H1 (cell line): ENCODE data around the gene MADD. TPM values are rescaled to one million over a fixed set of nuclear protein-coding genes. Genes with fewer than 3 reads are reported as not detected.

ENCODE experiments used
- CTCF ChIA-PET: fragments of 300-600 bp; sonication (Branson Sonifier 250); formaldehyde crosslinking; loops from one replicate; lab custom pipeline; 2021; ENCODE audit not compliant: partially characterized antibody; lab: Charles Lee
- POLR2A ChIA-PET: fragments of 300-600 bp; sonication (Branson Sonifier 250); formaldehyde crosslinking; loops from one replicate; lab custom pipeline; 2021; ENCODE audit warnings: inconsistent platforms; ENCODE audit not compliant: partially characterized antibody; lab: Charles Lee
- DNase-seq, 2 experiments: peaks; one replicate each; pipeline versions ENCODE4 v3.0.0 to v3.0.0-alpha.2; 2010 to 2022; ENCODE audit warnings: low spot score in 2 of 2, low read depth in 1 of 2, mixed read lengths in 1 of 2
- FAIRE-seq: peaks from 2 replicates; lab custom pipeline; 2011; peaks lifted over from hg19 to GRCh38; lab: Jason Lieb, UNC
- H2AFZ ChIP-seq: 2 replicates; pipeline ENCODE4 v1.8.1; 2012; ENCODE audit warnings: low read length, inconsistent platforms
- H2AK5ac ChIP-seq: 2 replicates; pipeline ENCODE4 v1.6.1; 2013; ENCODE audit warnings: low read depth, low read length
- H2BK120ac ChIP-seq: replicated peaks from 2 replicates; pipeline ENCODE3; 2013; ENCODE audit warnings: low read depth, low read length, inconsistent platforms
- H2BK12ac ChIP-seq: 2 replicates; pipeline ENCODE4 v1.6.1; 2013; ENCODE audit warnings: low read depth, low read length
- H2BK15ac ChIP-seq: 2 replicates; pipeline ENCODE4 v1.6.1; 2013; ENCODE audit warnings: low read length
- H2BK20ac ChIP-seq: 2 replicates; pipeline ENCODE4 v1.6.1; 2013; ENCODE audit warnings: low read length
- H2BK5ac ChIP-seq: 2 replicates; pipeline ENCODE4 v1.6.1; 2013; ENCODE audit warnings: low read depth, low read length
- H3K14ac ChIP-seq: 2 replicates; pipeline ENCODE4 v1.6.1; 2013; ENCODE audit warnings: inconsistent platforms; ENCODE audit not compliant: insufficient read length
- H3K18ac ChIP-seq: 2 replicates; pipeline ENCODE4 v1.6.1; 2013; ENCODE audit warnings: low read length; ENCODE audit errors: extremely low read depth
- H3K23ac ChIP-seq: 2 replicates; pipeline ENCODE4 v1.6.1; 2013; ENCODE audit warnings: inconsistent platforms; ENCODE audit not compliant: insufficient read length
- H3K23me2 ChIP-seq: 2 replicates; pipeline ENCODE4 v1.6.1; 2013; ENCODE audit warnings: low read depth, low read length
- H3K27ac ChIP-seq: 2 replicates; pipeline ENCODE4 v1.6.1; 2011; ENCODE audit warnings: low read depth, low read length, inconsistent platforms
- H3K27me3 ChIP-seq, 4 experiments: replicated peaks in 1 of 4; 1 replicate in 1 of 4; 2 replicates in 3 of 4; pipeline versions ENCODE4 v1.6.1 to v1.8.1; 2011 to 2013; ENCODE audit warnings: low read length in 3 of 4, mild to moderate bottlenecking in 3 of 4, inconsistent platforms in 2 of 4, mixed read lengths in 2 of 4, moderate library complexity in 1 of 4; ENCODE audit not compliant: control insufficient read depth in 3 of 4, insufficient read depth in 3 of 4; ENCODE audit errors: extremely low read depth in 1 of 4
- H3K36me3 ChIP-seq, 4 experiments: 2 replicates each; pipeline versions ENCODE4 v1.6.1 to v1.8.1; 2011 to 2013; ENCODE audit warnings: mild to moderate bottlenecking in 4 of 4, low read length in 3 of 4, moderate library complexity in 2 of 4, control low read depth in 1 of 4, inconsistent platforms in 1 of 4; ENCODE audit not compliant: insufficient read depth in 4 of 4, control insufficient read depth in 2 of 4
- H3K4ac ChIP-seq: replicated peaks from 2 replicates; pipeline ENCODE3; 2013; ENCODE audit warnings: low read length, low read depth, mixed read lengths, inconsistent platforms; ENCODE audit not compliant: insufficient read length
- H3K4me1 ChIP-seq, 4 experiments: replicated peaks in 1 of 4; 1 replicate in 1 of 4; 2 replicates in 3 of 4; pipeline versions ENCODE4 v1.6.1 to v1.8.1; 2011 to 2013; ENCODE audit warnings: low read length in 3 of 4, inconsistent platforms in 2 of 4, mixed read lengths in 1 of 4; ENCODE audit not compliant: insufficient read depth in 4 of 4, control insufficient read depth in 3 of 4
- H3K4me2 ChIP-seq, 2 experiments: 2 replicates each; pipeline versions ENCODE4 v1.6.1 to v1.8.1; 2011 to 2013; ENCODE audit warnings: low read depth in 2 of 2, low read length in 2 of 2, control low read depth in 1 of 2, inconsistent platforms in 1 of 2, mild to moderate bottlenecking in 1 of 2; ENCODE audit not compliant: insufficient read depth in 1 of 2
- H3K4me3 ChIP-seq, 4 experiments: fragments of 200-600, 300-600 bp in 1 of 4; sonication (generic), shearing (Covaris generic), sonication (Bioruptor Twin) in 1 of 4; 2 replicates each; pipeline versions ENCODE4 v1.5.1 to v1.8.1; 2011 to 2016; ENCODE audit warnings: low read length in 4 of 4, low read depth in 3 of 4, control low read depth in 2 of 4, inconsistent platforms in 2 of 4, mild to moderate bottlenecking in 2 of 4, mixed read lengths in 1 of 4, moderate library complexity in 1 of 4; ENCODE audit not compliant: insufficient read depth in 2 of 4; ENCODE audit errors: extremely low read depth in 1 of 4
- H3K56ac ChIP-seq: replicated peaks from 2 replicates; pipeline ENCODE3; 2013; ENCODE audit warnings: low read depth, mild to moderate bottlenecking, mixed read lengths, low read length, inconsistent platforms; ENCODE audit not compliant: insufficient read length
- H3K79me1 ChIP-seq: 2 replicates; pipeline ENCODE4 v1.6.1; 2013; ENCODE audit warnings: low read depth, low read length, control low read depth
- H3K79me2 ChIP-seq, 2 experiments: 2 replicates each; pipeline versions ENCODE4 v1.6.1 to v1.8.1; 2012 to 2013; ENCODE audit warnings: low read length in 2 of 2, mild to moderate bottlenecking in 2 of 2, inconsistent platforms in 1 of 2; ENCODE audit not compliant: insufficient read depth in 2 of 2, control insufficient read depth in 1 of 2
- H3K9ac ChIP-seq, 4 experiments: replicated peaks in 1 of 4; 1 replicate in 1 of 4; 2 replicates in 3 of 4; pipeline versions ENCODE4 v1.6.1 to v1.8.1; 2011 to 2013; ENCODE audit warnings: low read depth in 3 of 4, low read length in 3 of 4, control low read depth in 2 of 4, mild to moderate bottlenecking in 2 of 4, moderate library complexity in 2 of 4, inconsistent platforms in 1 of 4; ENCODE audit errors: extremely low read depth in 1 of 4
- H3K9me3 ChIP-seq, 2 experiments: 2 replicates each; pipeline versions ENCODE4 v1.6.1 to v1.8.1; 2012 to 2013; ENCODE audit warnings: mild to moderate bottlenecking in 2 of 2, moderate library complexity in 2 of 2, control low read depth in 1 of 2, inconsistent platforms in 1 of 2, low read depth in 1 of 2, low read length in 1 of 2, mixed read lengths in 1 of 2; ENCODE audit not compliant: insufficient read depth in 2 of 2
- H4K20me1 ChIP-seq, 2 experiments: replicated peaks in 1 of 2; 2 replicates each; pipeline versions ENCODE3 to v1.8.1; 2011 to 2013; ENCODE audit warnings: inconsistent platforms in 2 of 2, low read length in 2 of 2, mild to moderate bottlenecking in 1 of 2; ENCODE audit not compliant: insufficient read depth in 2 of 2, control insufficient read depth in 1 of 2
- H4K5ac ChIP-seq: 2 replicates; pipeline ENCODE4 v1.6.1; 2013; ENCODE audit warnings: low read length, low read depth, mixed read lengths, inconsistent platforms; ENCODE audit not compliant: insufficient read length
- H4K8ac ChIP-seq: 2 replicates; pipeline ENCODE4 v1.8.0; 2013; ENCODE audit warnings: mild to moderate bottlenecking, moderate library complexity, low read length, inconsistent platforms; ENCODE audit not compliant: insufficient read depth; ENCODE audit errors: extremely low read depth
- H4K91ac ChIP-seq: replicated peaks from 2 replicates; pipeline ENCODE3; 2013; ENCODE audit warnings: low read length, mixed read lengths, inconsistent platforms; ENCODE audit not compliant: insufficient read length
- CEBPB ChIP-seq: IDR thresholded peaks from 2 replicates; pipeline ENCODE4 v1.6.1; 2012; ENCODE audit warnings: low read depth, low read length
- CTBP2 ChIP-seq: IDR thresholded peaks from 2 replicates; pipeline ENCODE4 v1.7.0; 2011; ENCODE audit warnings: borderline replicate concordance, mild to moderate bottlenecking, moderate library complexity, mixed read lengths, low read length; ENCODE audit not compliant: insufficient read depth, insufficient read length
- EP300 ChIP-seq, 2 experiments: IDR thresholded peaks; 1 replicate in 1 of 2; 2 replicates in 1 of 2; pipeline ENCODE4 v1.6.1; 2011 to 2012; ENCODE audit warnings: low read depth in 2 of 2, low read length in 2 of 2, mild to moderate bottlenecking in 2 of 2, borderline replicate concordance in 1 of 2, inconsistent platforms in 1 of 2, moderate library complexity in 1 of 2
- HDAC2 ChIP-seq, 2 experiments: fragments of 300-600 bp in 1 of 2; sonication (generic) in 1 of 2; IDR thresholded peaks; 2 replicates each; pipeline ENCODE4 v1.6.1; 2011 to 2012; ENCODE audit warnings: low read depth in 2 of 2, low read length in 2 of 2, mild to moderate bottlenecking in 2 of 2, moderate library complexity in 2 of 2, borderline replicate concordance in 1 of 2, inconsistent platforms in 1 of 2
- JUND ChIP-seq: IDR thresholded peaks from 2 replicates; pipeline ENCODE4 v1.6.1; 2011; ENCODE audit warnings: mild to moderate bottlenecking, improper control_type of control experiment, low read length
- KDM1A ChIP-seq: fragments of 200-600, 300-600 bp; sonication (generic); IDR thresholded peaks from 2 replicates; pipeline ENCODE4 v1.7.1; 2016; ENCODE audit warnings: mild to moderate bottlenecking, low read length, borderline replicate concordance
- MAX ChIP-seq: IDR thresholded peaks from 2 replicates; pipeline ENCODE4 v1.6.1; 2012; ENCODE audit warnings: inconsistent platforms
- RBBP5 ChIP-seq: IDR thresholded peaks from 2 replicates; pipeline ENCODE4 v1.7.1; 2012; ENCODE audit warnings: low read depth, mild to moderate bottlenecking, inconsistent platforms, low read length, moderate library complexity, borderline replicate concordance
- SIX5 ChIP-seq: IDR thresholded peaks from 2 replicates; pipeline ENCODE4 v1.6.1; 2011; ENCODE audit warnings: mild to moderate bottlenecking, low read depth, low read length
- SP4 ChIP-seq: IDR thresholded peaks from 2 replicates; pipeline ENCODE4 v1.6.1; 2012; ENCODE audit warnings: low read length, inconsistent platforms
- TAF1 ChIP-seq: IDR thresholded peaks from 2 replicates; pipeline ENCODE4 v1.6.1; 2011; ENCODE audit warnings: mild to moderate bottlenecking, low read depth, low read length
- ZNF274 ChIP-seq: IDR thresholded peaks from 2 replicates; pipeline ENCODE4 v1.7.0; 2012; ENCODE audit warnings: low read length, borderline replicate concordance; ENCODE audit errors: extremely low read depth
- WGBS, 2 experiments: shearing (Covaris generic) in 1 of 2; methylation state at CpG; one replicate each; pipeline versions ENCODE4 v1.1.6 to v1.1.7; 2013 to 2015; ENCODE audit warnings: low lambda C conversion rate in 2 of 2, mixed read lengths in 2 of 2, inconsistent platforms in 1 of 2, low coverage in 1 of 2, missing lambda C conversion rate in 1 of 2; ENCODE audit not compliant: insufficient replicate concordance in 2 of 2, insufficient coverage in 1 of 2, insufficient read length in 1 of 2; ENCODE audit errors: extremely low coverage in 1 of 2, missing lambda C conversion rate in 1 of 2; 5-methylcytosine and 5-hydroxymethylcytosine counted together
- polyA plus RNA-seq, 7 experiments: library from polyadenylated mRNA; depleted of rRNA in 3 of 7; stranded (reverse) in 5 of 7; unstranded in 2 of 7; fragments of >200 nt in 5 of 7; fragments of 200-250 nt in 2 of 7; gene quantifications; 1 replicate in 5 of 7; 2 replicates in 1 of 7; 4 replicates in 1 of 7; pipeline versions ENCODE4 v1.2.1 to v1.2.3, GENCODE V29; 2011 to 2013; ENCODE audit warnings: missing spikeins in 2 of 7, mixed read lengths in 2 of 7
- total RNA-seq: library from RNA; stranded (reverse); fragmentation: NEBNext Ultra II Directional; extraction: Animal tissue kit (Norgen Biotek cat#: 25700); gene quantifications from 2 replicates; pipeline ENCODE4 v1.2.1, GENCODE V29; 2021

The MADD gene
- total and polyA plus RNA-seq, 2 of the 8 experiments (the other 6 are each of a cell fraction or from before 2014, with no cell fraction given): 32.5 to 45.4 TPM

DNA sequence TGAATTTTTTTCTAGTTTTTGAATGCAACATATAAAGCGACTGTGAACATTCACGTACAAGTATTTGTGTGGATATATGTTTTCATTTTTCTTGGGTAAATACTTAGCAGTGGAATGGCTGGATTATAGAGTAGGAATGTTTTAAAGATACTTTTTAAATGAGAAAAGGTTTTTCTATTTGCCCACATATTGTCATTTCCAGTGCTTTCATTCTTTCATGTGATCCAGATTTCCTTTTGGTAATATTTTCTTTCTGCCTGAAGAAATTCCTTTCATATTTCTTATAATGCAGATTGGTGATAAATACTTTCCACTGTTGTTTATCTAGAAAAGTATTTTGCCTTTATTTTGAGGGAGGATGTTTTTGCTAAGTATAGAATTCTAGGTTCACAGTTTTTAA, 47.2 kb upstream of the MADD start:
- no peak overlapping the region for H3K56ac ChIP-seq
- H2BK15ac ChIP-seq: no peak overlapping the region
- no peaks in the 10 kb centered on the region for H3K23me2 ChIP-seq
- H4K8ac ChIP-seq: no peak overlapping the region
- H3K9me3 ChIP-seq: no peaks in the 10 kb centered on the region
- H2AK5ac ChIP-seq: no peak overlapping the region
- H3K79me1 ChIP-seq: no peaks in the 10 kb centered on the region; the same call in 1 of the 2 replicates
- H2BK120ac ChIP-seq: no peak overlapping the region
- ChIA-PET POLR2A (interaction anchor here (1.0 to 2.3 kb wide), 3 partner anchors 8 to 12 kb away, joined by 3 to 7 read pairs (median 5); partner anchors contain the start of gene DDB2), CTCF (interaction anchor here (1.5 to 9.1 kb wide), 4 partner anchors 10 to 45 kb away, joined by 3 to 79 read pairs (median 12); partner anchors contain the start of gene ARFGAP2)
- no peak for DNase-seq
- H3K4me2 ChIP-seq: no peak overlapping the region
- no peaks in the 10 kb centered on the region for H3K27me3 ChIP-seq
- no peak overlapping the region for H2BK12ac ChIP-seq
- no peak for FAIRE-seq
- no peak overlapping the region for H3K18ac ChIP-seq
- H2BK5ac ChIP-seq: no peak overlapping the region
- H3K79me2 ChIP-seq: peaks cover 0 to 10% of the 10 kb centered on the region in 2 experiments; a peak in 2 of 4 replicates
- H3K27ac ChIP-seq: no peak overlapping the region
- H3K4me3 ChIP-seq: no peak overlapping the region
- H4K20me1 ChIP-seq: peaks cover 0 to 6% of the 10 kb centered on the region in 2 experiments
- H3K4ac ChIP-seq: no peak overlapping the region
- no peak overlapping the region for H4K5ac ChIP-seq
- H2BK20ac ChIP-seq: no peak overlapping the region
- no peak overlapping the region for H3K14ac ChIP-seq
- WGBS, 2 experiments: 100% methylated on average over 2 of the region's 2 CpGs; no CpG with 5 or more reads in 1 of the 2 experiments
- no peak overlapping the region for H2AFZ ChIP-seq
- H3K36me3 ChIP-seq: peaks cover 16 to 49% (median 36%) of the 10 kb centered on the region in 4 experiments; a peak in 7 of 8 replicates
- TF ChIP-seq JUND (no peak), ZNF274 (no peak), CTBP2 (no peak), MAX (no peak), SP4 (no peak), HDAC2 (IDR thresholded peaks at IDR 0.05; ENCODE audit: borderline replicate concordance in 1 of 2, low read depth in 2 of 2, low read length in 2 of 2) (no peak), CEBPB (no peak), SIX5 (no peak), KDM1A (no peak), EP300 (IDR thresholded peaks at IDR 0.05; ENCODE audit: borderline replicate concordance in 1 of 2, low read depth in 2 of 2, low read length in 2 of 2) (no peak), RBBP5 (no peak), TAF1 (no peak)
- H3K9ac ChIP-seq: no peak overlapping the region
- H3K23ac ChIP-seq: no peak overlapping the region
- H4K91ac ChIP-seq: no peak overlapping the region
- H3K4me1 ChIP-seq: no peaks in the 10 kb centered on the region
